Suprapubic skin (tissue), 4 donors: ENCODE data around the gene PIAS1. TPM values are rescaled to one million over a fixed set of nuclear protein-coding genes. Genes with fewer than 3 reads are reported as not detected.

Source experiments
- DNase-seq, 2 donors: peaks; one replicate each; pipeline ENCODE4 v3.0.0-alpha.2; 2019; ENCODE audit warnings: low spot score in 2 of 2
- H3K27ac ChIP-seq: fragments of 200-600 bp; sonication (generic); one replicate; pipeline ENCODE4 v1.5.1; 2019
- H3K27me3 ChIP-seq: fragments of 200-600 bp; sonication (generic); one replicate; pipeline ENCODE4 v1.5.1; 2019
- H3K36me3 ChIP-seq: fragments of 200-600 bp; sonication (generic); one replicate; pipeline ENCODE4 v1.5.1; 2019
- H3K4me1 ChIP-seq: fragments of 200-600 bp; sonication (generic); one replicate; pipeline ENCODE4 v1.5.1; 2019
- H3K4me3 ChIP-seq: fragments of 200-600 bp; sonication (generic); one replicate; pipeline ENCODE4 v1.5.1; 2019; ENCODE audit warnings: mild to moderate bottlenecking
- H3K9me3 ChIP-seq: fragments of 200-600 bp; sonication (generic); one replicate; pipeline ENCODE4 v1.5.1; 2019
- CTCF ChIP-seq, 2 donors: fragments of 200-600 bp in 1 of 2; fragments of 450-650 bp in 1 of 2; sonication (generic) in 1 of 2; IDR thresholded peaks; one replicate each; pipeline ENCODE4 v1.5.1; 2016 to 2019; ENCODE audit warnings: antibody characterized with exemption in 2 of 2, mild to moderate bottlenecking in 1 of 2, moderate library complexity in 1 of 2
- EP300 ChIP-seq: sonication (generic); formaldehyde crosslinking; IDR thresholded peaks from one replicate; pipeline ENCODE4 v1.6.1; 2017; ENCODE audit warnings: antibody characterized with exemption
- POLR2A ChIP-seq, 2 donors: fragments of 450-650 bp; IDR thresholded peaks; one replicate each; pipeline ENCODE4 v1.6.1; 2017; ENCODE audit warnings: antibody characterized with exemption in 2 of 2, mild to moderate bottlenecking in 2 of 2, moderate library complexity in 2 of 2
- POLR2AphosphoS5 ChIP-seq, 3 donors: sonication (generic); formaldehyde crosslinking; IDR thresholded peaks; one replicate each; pipeline ENCODE4 v1.6.1; 2017; ENCODE audit warnings: antibody characterized with exemption in 3 of 3
- WGBS: methylation state at CpG from one replicate; pipeline ENCODE4 v1.1.5; 2018; 5-methylcytosine and 5-hydroxymethylcytosine counted together
- total RNA-seq, 4 donors: library from RNA; depleted of rRNA; stranded (reverse); fragments of >200 nt; gene quantifications; one replicate each; pipeline ENCODE4 v1.1.0, GENCODE V29; 2016

The PIAS1 gene
- total RNA-seq, 4 donors from 2014 or later: 43.7 to 71.5 (median 52.5) TPM

- 95% methylated on average over 4 of the region's 4 CpGs for WGBS
Observed at GRCh38 chr15:68192117-68192516, 138.0 kb downstream of the PIAS1 start.

GRCh38 chr15:68192804-68193486, 138.8 kb downstream of the PIAS1 start:
- Histone ChIP-seq H3K27ac (no peak overlapping the region), H3K36me3 (peaks cover 30% of the 10 kb centered on the region), H3K4me3 (no peak overlapping the region), H3K9me3 (no peaks in the 10 kb centered on the region), H3K4me1 (peaks cover 7% of the 10 kb centered on the region), H3K27me3 (no peaks in the 10 kb centered on the region)
- no peak for TF ChIP-seq EP300
- TF ChIP-seq POLR2AphosphoS5 (IDR thresholded peaks at IDR 0.05): no peak
- no peak for TF ChIP-seq CTCF (IDR thresholded peaks at IDR 0.05)
- TF ChIP-seq POLR2A (IDR thresholded peaks at IDR 0.05): no peak
- WGBS: 72% methylated on average over 5 of the region's 5 CpGs
- no peak for DNase-seq

More at GRCh38 chr15:68192117-68192516, 138.0 kb downstream of the PIAS1 start:
- Histone ChIP-seq H3K4me3 (no peak overlapping the region), H3K27me3 (no peaks in the 10 kb centered on the region), H3K36me3 (peaks cover 28% of the 10 kb centered on the region), H3K9me3 (no peaks in the 10 kb centered on the region), H3K27ac (no peak overlapping the region), H3K4me1 (peaks cover 15% of the 10 kb centered on the region)
- TF ChIP-seq EP300 (no peak), POLR2A (IDR thresholded peaks at IDR 0.05) (no peak), POLR2AphosphoS5 (IDR thresholded peaks at IDR 0.05) (no peak), CTCF (IDR thresholded peaks at IDR 0.05) (no peak)
- no peak for DNase-seq

- Histone ChIP-seq H3K27ac (no peak overlapping the region), H3K36me3 (peaks cover 20% of the 10 kb centered on the region), H3K4me1 (peaks cover 4% of the 10 kb centered on the region), H3K4me3 (no peak overlapping the region), H3K9me3 (no peaks in the 10 kb centered on the region), H3K27me3 (no peaks in the 10 kb centered on the region)
- DNase-seq: no peak
- 76% methylated on average over 8 of the region's 8 CpGs for WGBS
- TF ChIP-seq POLR2AphosphoS5 (IDR thresholded peaks at IDR 0.05): no peak
- TF ChIP-seq EP300: no peak
- no peak for TF ChIP-seq POLR2A (IDR thresholded peaks at IDR 0.05)
- no peak for TF ChIP-seq CTCF (IDR thresholded peaks at IDR 0.05)
Observed at GRCh38 chr15:68195336-68196112, 141.4 kb downstream of the PIAS1 start.

GRCh38 chr15:68196445-68197169, 142.5 kb downstream of the PIAS1 start:
- no peaks in the 10 kb centered on the region for H3K9me3 ChIP-seq
- H3K27ac ChIP-seq: no peak overlapping the region
- H3K4me3 ChIP-seq: no peak overlapping the region
- H3K4me1 ChIP-seq: peaks cover 9% of the 10 kb centered on the region
- TF ChIP-seq EP300 (no peak), CTCF (IDR thresholded peaks at IDR 0.05) (no peak), POLR2AphosphoS5 (IDR thresholded peaks at IDR 0.05) (no peak), POLR2A (IDR thresholded peaks at IDR 0.05) (no peak)
- WGBS: 83% methylated on average over 15 of the region's 17 CpGs
- DNase-seq: no peak
- peaks cover 20% of the 10 kb centered on the region for H3K36me3 ChIP-seq
- no peaks in the 10 kb centered on the region for H3K27me3 ChIP-seq

- TF ChIP-seq POLR2A (IDR thresholded peaks at IDR 0.05) (no peak), POLR2AphosphoS5 (IDR thresholded peaks at IDR 0.05) (no peak), CTCF (IDR thresholded peaks at IDR 0.05) (no peak), EP300 (no peak)
- no peaks in the 10 kb centered on the region for H3K9me3 ChIP-seq
- H3K4me3 ChIP-seq: no peak overlapping the region
- no peak for DNase-seq
- H3K36me3 ChIP-seq: peaks cover 17% of the 10 kb centered on the region
- no peaks in the 10 kb centered on the region for H3K27me3 ChIP-seq
- H3K27ac ChIP-seq: no peak overlapping the region
- peaks cover 9% of the 10 kb centered on the region for H3K4me1 ChIP-seq
- WGBS: 97% methylated on average over 6 of the region's 8 CpGs
Observed at GRCh38 chr15:68197170-68197492, 143.0 kb downstream of the PIAS1 start.
